Measurements from ENCODE around the gene TXNDC15. TPM values are rescaled to one million over a fixed set of nuclear protein-coding genes. Genes with fewer than 3 reads are reported as not detected.
"Not testable (repeated sequence)": the region's sequence is repeated elsewhere in the genome, so short reads cannot be mapped to it uniquely, and the experiment has no call there.

Gene TXNDC15
- total RNA-seq, 1 donor from 2014 or later, result 44.2 TPM

DNA sequence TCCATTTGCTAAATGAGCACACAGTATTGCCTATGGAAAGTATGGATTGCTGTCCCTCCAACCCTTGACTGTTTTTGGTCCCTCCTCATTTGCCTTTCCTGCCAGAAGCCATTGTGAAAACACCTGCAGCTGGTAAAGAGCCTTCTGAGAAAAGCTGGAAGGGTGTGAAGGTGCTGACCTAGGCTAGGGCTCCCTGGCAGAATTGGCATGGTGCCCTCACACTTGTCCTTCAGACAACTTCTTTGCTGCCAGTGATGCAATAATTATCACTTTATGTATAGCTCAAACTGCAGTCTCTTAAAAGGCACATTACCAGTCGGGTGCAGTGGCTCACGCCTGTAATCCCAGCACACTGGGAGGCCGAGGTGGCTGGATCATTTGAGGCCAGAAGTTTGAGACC lies 4.2 kb downstream of the TXNDC15 start:
- DNase-seq (ENCODE audit: low spot score), result no peak

GRCh38 chr5:134879456-134879855 lies 5.3 kb downstream of the TXNDC15 start:
- DNase-seq (ENCODE audit: low spot score), result no peak

GRCh38 chr5:134880937-134881336 lies 6.8 kb downstream of the TXNDC15 start:
- DNase-seq (ENCODE audit: low spot score), result not testable (repeated sequence)

DNA sequence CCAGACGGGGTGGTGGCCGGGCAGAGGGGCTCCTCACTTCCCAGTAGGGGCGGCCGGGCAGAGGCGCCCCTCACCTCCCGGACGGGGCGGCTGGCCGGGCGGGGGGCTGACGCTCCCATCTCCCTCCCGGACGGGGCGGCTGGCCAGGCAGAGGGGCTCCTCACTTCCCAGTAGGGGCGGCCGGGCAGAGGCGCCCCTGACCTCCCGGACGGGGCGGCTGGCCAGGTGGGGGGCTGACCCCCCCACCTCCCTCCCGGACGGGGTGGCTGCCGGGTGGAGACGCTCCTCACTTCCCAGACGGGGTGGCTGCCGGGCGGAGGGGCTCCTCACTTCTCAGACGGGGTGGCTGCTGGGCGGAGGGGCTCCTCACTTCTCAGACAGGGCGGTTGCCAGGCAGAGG lies 7.5 kb downstream of the TXNDC15 start:
- DNase-seq (ENCODE audit: low spot score), result not testable (repeated sequence)

DNA sequence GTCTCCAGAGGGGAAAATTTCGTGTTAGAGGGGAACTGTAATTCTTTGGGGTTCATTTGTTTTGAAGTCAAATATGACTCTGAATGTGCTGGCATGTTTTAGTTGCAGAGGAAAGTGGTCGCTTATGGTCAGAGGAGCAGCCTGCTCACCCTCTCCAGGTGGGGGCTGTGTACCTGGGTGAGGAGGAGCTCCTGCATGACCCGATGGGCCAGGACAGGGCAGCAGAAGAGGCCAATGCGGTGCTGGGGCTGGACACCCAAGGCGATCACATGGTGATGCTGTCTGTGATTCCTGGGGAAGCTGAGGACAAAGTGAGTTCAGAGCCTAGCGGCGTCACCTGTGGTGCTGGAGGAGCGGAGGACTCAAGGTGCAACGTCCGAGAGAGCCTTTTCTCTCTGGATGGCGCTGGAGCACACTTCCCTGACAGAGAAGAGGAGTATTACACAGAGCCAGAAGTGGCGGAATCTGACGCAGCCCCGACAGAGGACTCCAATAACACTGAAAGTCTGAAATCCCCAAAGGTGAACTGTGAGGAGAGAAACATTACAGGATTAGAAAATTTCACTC lies 13.5 kb downstream of the TXNDC15 start:
- no peak for DNase-seq (ENCODE audit: low spot score)

GRCh38 chr5:134889335-134889734 lies 15.2 kb downstream of the TXNDC15 start:
- no peak for DNase-seq (ENCODE audit: low spot score)

- no peak for DNase-seq (ENCODE audit: low spot score)
Observed at GRCh38 chr5:134891473-134891872, 17.3 kb downstream of the TXNDC15 start.

GRCh38 chr5:134892282-134892681 lies 18.1 kb downstream of the TXNDC15 start:
- no peak for DNase-seq (ENCODE audit: low spot score)

DNA sequence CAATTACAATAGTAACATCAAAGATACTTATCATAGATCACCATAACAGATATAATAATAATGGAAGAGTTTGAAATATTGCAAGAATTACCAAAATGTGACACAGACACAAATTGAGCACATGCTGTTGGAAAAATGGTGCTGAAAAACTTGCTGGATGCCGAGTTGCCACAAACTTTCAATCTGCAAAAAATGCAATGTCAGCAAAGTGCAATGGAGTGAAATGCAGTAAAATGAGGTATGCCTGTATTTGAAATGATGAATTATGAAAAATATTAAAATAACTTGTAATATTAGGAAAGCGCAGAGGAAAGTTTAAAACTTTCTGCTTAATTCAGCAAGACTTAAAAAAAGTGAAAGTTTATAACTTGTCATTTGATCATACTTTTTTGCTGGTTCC lies 18.8 kb downstream of the TXNDC15 start:
- no peak for DNase-seq (ENCODE audit: low spot score)

- no peak for DNase-seq (ENCODE audit: low spot score)
Observed at GRCh38 chr5:134893748-134894505, 19.8 kb downstream of the TXNDC15 start.

GRCh38 chr5:134902071-134902801 lies 28.1 kb downstream of the TXNDC15 start:
- DNase-seq (ENCODE audit: low spot score), result no peak

DNA sequence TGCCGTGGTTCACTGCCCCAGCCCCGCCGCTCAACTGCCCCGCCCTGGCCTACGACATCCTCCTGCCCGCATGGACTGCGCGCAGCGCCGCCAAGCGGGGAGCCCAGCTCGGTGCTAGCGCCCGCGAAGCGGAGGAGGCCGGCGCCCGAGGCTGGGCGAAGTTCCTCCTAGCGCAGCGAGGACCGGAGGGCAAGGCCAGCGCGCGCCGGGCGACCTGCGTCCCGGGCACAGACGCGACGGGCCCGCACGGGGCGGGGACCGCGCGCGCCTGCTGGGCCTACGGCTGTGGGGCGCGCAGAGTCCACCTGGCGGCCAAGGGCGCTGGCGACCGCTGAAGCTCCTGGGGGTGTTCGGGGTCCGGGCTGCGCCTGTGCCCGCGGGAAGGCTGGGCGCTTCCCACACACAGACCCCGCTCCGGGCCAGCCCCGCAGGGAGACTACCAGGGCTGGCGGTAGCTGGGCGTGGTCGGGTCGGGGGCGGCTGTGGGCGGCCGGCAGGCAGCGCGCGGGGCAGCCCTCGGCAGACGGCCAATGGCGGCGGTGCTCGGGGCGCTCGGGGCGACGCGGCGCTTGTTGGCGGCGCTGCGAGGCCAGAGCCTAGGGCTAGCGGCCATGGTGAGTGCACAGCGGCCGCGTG lies 30.6 kb downstream of the TXNDC15 start, which contains the start of gene PCBD2:
Gene PCBD2 (plus strand): TSS at position 522 of the 636 bp plus-strand sequence. CDS start 9 bp downstream, at position 531.
- peak; percentile 90 for DNase-seq (ENCODE audit: low spot score)

- peak; percentile 70 for DNase-seq (ENCODE audit: low spot score)
Observed at GRCh38 chr5:134905246-134905996, 31.2 kb downstream of the TXNDC15 start.

- no peak for DNase-seq (ENCODE audit: low spot score)
Observed at GRCh38 chr5:134906811-134907210, 32.6 kb downstream of the TXNDC15 start.

GRCh38 chr5:134910752-134911151 lies 36.6 kb downstream of the TXNDC15 start:
- DNase-seq (ENCODE audit: low spot score), result not testable (repeated sequence)

DNA sequence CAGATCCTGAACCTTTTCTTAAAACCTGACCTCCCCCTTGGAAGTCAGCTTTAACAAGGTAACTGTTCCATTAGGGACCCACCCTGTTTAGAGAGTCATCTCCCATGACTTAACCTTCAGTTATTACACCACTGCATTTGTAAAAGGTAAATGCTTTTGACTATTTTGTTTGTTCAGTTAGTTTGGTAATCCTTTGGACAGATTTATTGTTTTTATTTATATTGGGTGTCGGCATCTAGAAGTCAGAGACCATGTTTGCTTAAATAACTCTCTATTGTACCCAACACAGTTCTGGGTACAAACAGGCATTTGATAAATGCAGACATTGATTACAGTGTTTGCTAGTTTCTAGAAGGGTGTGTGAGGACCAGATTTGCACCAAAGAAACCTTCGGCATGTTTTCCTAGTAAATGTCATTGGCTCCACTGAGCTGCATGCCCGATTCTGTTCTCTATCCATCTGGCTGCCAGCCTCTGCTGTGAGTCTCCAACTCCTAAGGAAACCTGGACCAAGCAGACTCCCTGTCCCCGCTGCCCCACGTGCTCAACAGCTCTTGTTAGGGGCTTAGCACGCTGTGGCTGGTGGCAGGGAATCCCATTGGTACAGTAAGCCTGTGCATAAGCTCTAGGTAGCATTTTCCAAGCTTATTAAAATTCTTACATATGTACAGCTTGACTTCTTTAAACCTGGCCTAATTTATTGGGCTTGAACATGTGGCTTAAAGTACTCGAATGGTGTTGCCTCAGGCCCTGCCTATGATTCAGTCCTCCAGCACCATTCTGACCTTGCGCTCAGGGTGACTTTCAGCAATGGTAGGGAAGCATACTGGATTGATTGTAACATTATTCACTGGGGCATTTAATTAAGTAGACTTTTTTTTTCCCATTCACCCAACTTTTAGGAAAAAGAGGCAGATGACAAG lies 37.4 kb downstream of the TXNDC15 start:
- no peak for DNase-seq (ENCODE audit: low spot score)

GRCh38 chr5:134913254-134913653 lies 39.1 kb downstream of the TXNDC15 start:
- no peak for DNase-seq (ENCODE audit: low spot score)

DNA sequence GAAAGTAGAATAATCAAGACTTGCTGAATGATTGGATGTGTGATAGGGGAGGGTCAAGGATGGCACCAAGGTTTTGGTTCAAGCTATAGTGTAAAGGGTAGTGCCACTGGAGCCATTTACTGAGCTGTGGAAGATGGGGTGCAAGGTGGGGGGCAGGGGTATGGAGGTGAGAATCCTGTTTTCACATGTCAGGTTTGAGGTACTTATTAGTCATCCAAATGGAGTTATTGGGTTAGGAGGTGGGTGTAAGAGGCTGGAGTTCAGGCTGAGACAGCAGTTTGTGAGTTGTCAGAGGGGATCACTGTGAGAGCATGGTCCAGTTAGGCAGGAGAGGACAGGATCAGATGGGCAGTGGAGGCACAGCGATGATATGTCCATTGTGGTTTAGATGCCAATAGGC lies 39.6 kb downstream of the TXNDC15 start:
- DNase-seq (ENCODE audit: low spot score), result no peak

DNA sequence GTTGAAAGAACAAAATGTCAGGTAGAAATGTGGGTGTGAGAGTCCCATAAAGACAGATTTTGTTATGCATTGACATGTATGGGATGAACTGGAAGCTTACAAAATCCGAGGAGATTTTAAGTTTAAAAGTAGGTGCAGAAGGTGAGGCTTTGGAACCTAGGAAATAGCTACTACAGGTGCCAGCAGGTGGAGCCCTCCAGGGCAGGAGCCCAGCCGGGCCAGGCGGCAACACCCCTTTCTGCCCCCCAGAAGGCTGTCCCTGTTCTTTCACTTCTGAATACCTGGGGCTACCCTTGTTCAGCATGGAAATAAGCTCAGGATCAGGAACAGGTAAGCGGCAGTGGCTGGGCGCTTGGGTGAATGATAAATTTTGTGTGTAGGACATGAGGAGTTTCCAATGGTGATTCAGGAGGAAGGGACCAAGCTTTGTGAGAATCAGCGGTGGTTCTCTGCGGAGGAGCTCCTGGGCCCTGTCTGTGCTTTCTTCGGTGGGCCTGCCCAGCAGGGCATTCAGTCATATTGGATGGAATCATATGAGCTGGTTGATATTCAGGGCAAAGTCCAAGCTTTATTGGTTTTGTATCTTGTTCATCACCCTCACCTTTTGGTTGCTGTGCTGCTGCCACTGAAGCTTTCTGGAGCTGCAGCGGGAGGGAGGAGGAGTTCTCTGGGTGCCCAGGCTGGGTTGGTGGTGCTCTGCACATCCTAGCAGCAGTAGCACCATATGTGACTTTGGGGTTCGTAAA lies 43.1 kb downstream of the TXNDC15 start:
- no peak for DNase-seq (ENCODE audit: low spot score)

- DNase-seq (ENCODE audit: low spot score), result no peak
Observed at GRCh38 chr5:134918861-134919260, 44.7 kb downstream of the TXNDC15 start.
